H9 (cell line): ENCODE measurements around the gene SDC3. TPM values are rescaled to one million over a fixed set of nuclear protein-coding genes. Genes with fewer than 3 reads are reported as not detected.

ENCODE experiments used
- DNase-seq: peaks from one replicate; pipeline ENCODE4 v3.0.0-alpha.2; 2017
- H2AFZ ChIP-seq: one replicate; pipeline ENCODE4 v1.6.1; 2013; ENCODE audit warnings: mild to moderate bottlenecking, low read length, control low read depth, moderate library complexity
- H2AK5ac ChIP-seq: 2 replicates; pipeline ENCODE4 v1.6.1; 2013; ENCODE audit warnings: low read length, control low read depth, mixed read lengths; ENCODE audit not compliant: insufficient read length
- H2BK120ac ChIP-seq: one replicate; pipeline ENCODE4 v1.6.1; 2013; ENCODE audit warnings: low read depth, mild to moderate bottlenecking, low read length, control low read depth, inconsistent platforms; ENCODE audit not compliant: poor library complexity, severe bottlenecking
- H2BK12ac ChIP-seq: 2 replicates; pipeline ENCODE4 v1.6.1; 2013; ENCODE audit warnings: low read length, control low read depth, mixed read lengths, low read depth; ENCODE audit not compliant: insufficient read length
- H2BK15ac ChIP-seq: 2 replicates; pipeline ENCODE4 v1.6.1; 2013; ENCODE audit warnings: low read depth, low read length, control low read depth
- H2BK20ac ChIP-seq: one replicate; pipeline ENCODE4 v1.6.1; 2013; ENCODE audit warnings: low read depth, mild to moderate bottlenecking, low read length, control low read depth, inconsistent platforms; ENCODE audit not compliant: poor library complexity, severe bottlenecking
- H2BK5ac ChIP-seq: 2 replicates; pipeline ENCODE4 v1.6.1; 2013; ENCODE audit warnings: low read length, control low read depth, mixed read lengths; ENCODE audit not compliant: insufficient read length
- H3K14ac ChIP-seq: 2 replicates; pipeline ENCODE4 v1.6.1; 2013; ENCODE audit warnings: low read length, control low read depth; ENCODE audit not compliant: insufficient read depth
- H3K18ac ChIP-seq: 2 replicates; pipeline ENCODE4 v1.6.1; 2013; ENCODE audit warnings: low read depth, mild to moderate bottlenecking, mixed read lengths, low read length, control low read depth; ENCODE audit not compliant: insufficient read length
- H3K23ac ChIP-seq: 2 replicates; pipeline ENCODE4 v1.6.1; 2013; ENCODE audit warnings: low read length, control low read depth, mixed read lengths, low read depth; ENCODE audit not compliant: insufficient read length
- H3K23me2 ChIP-seq: 2 replicates; pipeline ENCODE4 v1.6.1; 2013; ENCODE audit warnings: low read depth, mild to moderate bottlenecking, mixed read lengths, low read length, control low read depth; ENCODE audit not compliant: insufficient read length, poor library complexity, severe bottlenecking
- H3K27ac ChIP-seq: 2 replicates; pipeline ENCODE4 v1.5.1; 2013; ENCODE audit warnings: low read length, control low read depth, mixed read lengths, low read depth; ENCODE audit not compliant: insufficient read length
- H3K27me3 ChIP-seq: 2 replicates; pipeline ENCODE4 v1.6.1; 2013; ENCODE audit warnings: low read length, control low read depth, inconsistent platforms; ENCODE audit not compliant: insufficient read depth
- H3K4ac ChIP-seq: 2 replicates; pipeline ENCODE4 v1.6.1; 2013; ENCODE audit warnings: low read depth, mild to moderate bottlenecking, control low read depth, inconsistent platforms, low read length, moderate library complexity
- H3K4me1 ChIP-seq: 2 replicates; pipeline ENCODE4 v1.6.1; 2013; ENCODE audit warnings: low read length, control low read depth, inconsistent platforms; ENCODE audit not compliant: insufficient read depth
- H3K4me2 ChIP-seq: 2 replicates; pipeline ENCODE4 v1.6.1; 2013; ENCODE audit warnings: low read length, control low read depth, mixed read lengths; ENCODE audit not compliant: insufficient read length, insufficient read depth
- H3K56ac ChIP-seq: 2 replicates; pipeline ENCODE4 v1.6.1; 2013; ENCODE audit warnings: low read depth, mild to moderate bottlenecking, mixed read lengths, low read length, control low read depth; ENCODE audit not compliant: insufficient read length
- H3K79me1 ChIP-seq: 2 replicates; pipeline ENCODE4 v1.6.1; 2013; ENCODE audit warnings: low read depth, mild to moderate bottlenecking, moderate library complexity, low read length, control low read depth, inconsistent platforms; ENCODE audit not compliant: insufficient read depth, poor library complexity, severe bottlenecking
- H3K79me2 ChIP-seq: 2 replicates; pipeline ENCODE4 v1.6.1; 2013; ENCODE audit warnings: low read length, control low read depth, inconsistent platforms; ENCODE audit not compliant: insufficient read depth
- H3K9ac ChIP-seq: 2 replicates; pipeline ENCODE4 v1.6.1; 2013; ENCODE audit warnings: low read length, control low read depth, mixed read lengths; ENCODE audit not compliant: insufficient read length; ENCODE audit errors: extremely low read depth
- H3K9me3 ChIP-seq: one replicate; pipeline ENCODE4 v1.6.1; 2013; ENCODE audit warnings: low read depth, low read length, inconsistent platforms; ENCODE audit not compliant: control insufficient read depth
- H3T11ph ChIP-seq: one replicate; pipeline ENCODE4 v1.6.1; 2013; ENCODE audit warnings: mild to moderate bottlenecking, low read length, control low read depth, inconsistent platforms
- H4K20me1 ChIP-seq: one replicate; pipeline ENCODE4 v1.6.1; 2013; ENCODE audit not compliant: control insufficient read depth, insufficient read length, insufficient read depth
- H4K5ac ChIP-seq: 2 replicates; pipeline ENCODE4 v1.6.1; 2013; ENCODE audit warnings: low read depth, mild to moderate bottlenecking, mixed read lengths, low read length, control low read depth; ENCODE audit not compliant: insufficient read length
- H4K8ac ChIP-seq: replicated peaks from 2 replicates; pipeline ENCODE4 v1.6.1; 2013; ENCODE audit warnings: low read length, control low read depth, mixed read lengths, low read depth; ENCODE audit not compliant: insufficient read length
- H4K91ac ChIP-seq: 2 replicates; pipeline ENCODE4 v1.6.1; 2013; ENCODE audit warnings: low read depth, mild to moderate bottlenecking, moderate library complexity, mixed read lengths, low read length, control low read depth; ENCODE audit not compliant: insufficient read length
- H3K27ac Mint-ChIP-seq, 3 experiments: 2 replicates in 2 of 3; 3 replicates in 1 of 3; pipeline ENCODE4 v1.8.0; 2020 to 2021; ENCODE audit warnings: mixed read lengths in 3 of 3, mild to moderate bottlenecking in 1 of 3, moderate library complexity in 1 of 3
- H3K27me3 Mint-ChIP-seq: 2 replicates; pipeline ENCODE4 v1.8.0; 2021; ENCODE audit warnings: low read depth, mild to moderate bottlenecking, moderate library complexity, mixed read lengths
- H3K36me3 Mint-ChIP-seq, 3 experiments: 2 replicates in 2 of 3; 3 replicates in 1 of 3; pipeline ENCODE4 v1.8.0; 2020 to 2021; ENCODE audit warnings: low read depth in 3 of 3, mixed read lengths in 3 of 3; ENCODE audit not compliant: insufficient read depth in 1 of 3
- H3K4me1 Mint-ChIP-seq, 2 experiments: 2 replicates each; pipeline ENCODE4 v1.8.0; 2020; ENCODE audit warnings: mixed read lengths in 2 of 2
- H3K4me3 Mint-ChIP-seq, 2 experiments: 2 replicates in 1 of 2; 3 replicates in 1 of 2; pipeline ENCODE4 v1.8.0; 2020 to 2021; ENCODE audit warnings: mild to moderate bottlenecking in 2 of 2, mixed read lengths in 2 of 2, moderate library complexity in 1 of 2
- H3K9me3 Mint-ChIP-seq, 2 experiments: 2 replicates in 1 of 2; 3 replicates in 1 of 2; pipeline ENCODE4 v1.8.0; 2020; ENCODE audit warnings: mild to moderate bottlenecking in 2 of 2, mixed read lengths in 2 of 2, moderate library complexity in 1 of 2
- WGBS: extraction: QIAGEN DNeasy Blood & Tissue Kit; methylation state at CpG from one replicate; pipeline ENCODE4 v1.1.7; 2013; ENCODE audit warnings: missing lambda C conversion rate, low lambda C conversion rate, mixed read lengths; ENCODE audit not compliant: insufficient read length; ENCODE audit errors: extremely low coverage; 5-methylcytosine and 5-hydroxymethylcytosine counted together
- total RNA-seq: library from RNA; stranded (reverse); gene quantifications from 2 replicates; pipeline ENCODE4 v1.2.1, GENCODE V29; 2021
- TF ChIP-seq, protein P1 (sequence below): fragments of 200-600 bp; sonication (generic); conservative IDR thresholded peaks from 3 replicates; pipeline ENCODE4 v1.8.0; 2021; ENCODE audit warnings: antibody characterized with exemption, mild to moderate bottlenecking

Gene SDC3
- total RNA-seq, 1 experiment from 2014 or later: 25.9 TPM

DNA sequence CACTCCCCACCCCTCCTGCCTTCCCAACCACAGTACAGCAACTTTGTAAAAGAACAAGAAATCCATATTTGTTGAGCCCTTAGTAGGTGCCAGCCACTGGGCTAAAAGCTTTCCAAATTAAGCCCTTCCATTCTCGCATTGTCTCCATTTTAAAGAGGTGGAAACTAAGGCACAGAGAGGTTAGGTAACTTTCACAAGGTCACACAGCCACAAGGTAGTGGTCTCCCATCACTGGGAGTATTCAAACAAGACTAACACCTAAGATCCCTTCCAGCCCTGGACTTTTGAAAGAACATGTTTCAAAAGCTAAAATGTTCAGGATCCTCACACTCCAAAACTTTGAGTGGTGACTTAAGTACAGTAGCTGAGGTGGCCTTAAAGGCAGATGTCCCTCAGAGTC lies 3.2 kb downstream of the SDC3 start:
- Histone ChIP-seq H2BK120ac (no peak overlapping the region), H3K4me1 (no peaks in the 10 kb centered on the region; the same call in 1 of the 2 replicates), H2BK15ac (no peak overlapping the region), H3K23ac (no peak overlapping the region), H2BK12ac (no peak overlapping the region), H4K5ac (no peak overlapping the region), H3K9me3 (no peaks in the 10 kb centered on the region), H2AK5ac (no peak overlapping the region), H3K23me2 (peaks cover 7% of the 10 kb centered on the region), H3K79me1 (no peaks in the 10 kb centered on the region), H4K91ac (no peak overlapping the region), H4K8ac (no peak overlapping the region), H3K4ac (no peak overlapping the region), H3K56ac (no peak overlapping the region), H3K27me3 (no peaks in the 10 kb centered on the region), H3K14ac (no peak overlapping the region), H2BK5ac (no peak overlapping the region), H3K4me2 (no peak overlapping the region), H3K9ac (no peak overlapping the region), H4K20me1 (peaks cover 6% of the 10 kb centered on the region), H2BK20ac (no peak overlapping the region), H2AFZ (no peak overlapping the region), H3T11ph (no peak overlapping the region), H3K18ac (no peak overlapping the region), H3K79me2 (0 out of 2 replicates have a peak, but pooled peaks cover 2% of the 10 kb centered on the region), H3K27ac (no peak overlapping the region)
- DNase-seq: no peak
- no peaks in the 10 kb centered on the region for H3K9me3 Mint-ChIP-seq
- WGBS: no CpG with 5 or more reads among the region's 1 CpG
- peaks cover 28% of the 10 kb centered on the region for H3K27me3 Mint-ChIP-seq
- H3K4me3 Mint-ChIP-seq: no peak overlapping the region
- H3K27ac Mint-ChIP-seq: no peak overlapping the region
- no peaks in the 10 kb centered on the region for H3K36me3 Mint-ChIP-seq
- peaks cover 44 to 69% of the 10 kb centered on the region in 2 experiments for H3K4me1 Mint-ChIP-seq
- TF ChIP-seq, protein P1, sequence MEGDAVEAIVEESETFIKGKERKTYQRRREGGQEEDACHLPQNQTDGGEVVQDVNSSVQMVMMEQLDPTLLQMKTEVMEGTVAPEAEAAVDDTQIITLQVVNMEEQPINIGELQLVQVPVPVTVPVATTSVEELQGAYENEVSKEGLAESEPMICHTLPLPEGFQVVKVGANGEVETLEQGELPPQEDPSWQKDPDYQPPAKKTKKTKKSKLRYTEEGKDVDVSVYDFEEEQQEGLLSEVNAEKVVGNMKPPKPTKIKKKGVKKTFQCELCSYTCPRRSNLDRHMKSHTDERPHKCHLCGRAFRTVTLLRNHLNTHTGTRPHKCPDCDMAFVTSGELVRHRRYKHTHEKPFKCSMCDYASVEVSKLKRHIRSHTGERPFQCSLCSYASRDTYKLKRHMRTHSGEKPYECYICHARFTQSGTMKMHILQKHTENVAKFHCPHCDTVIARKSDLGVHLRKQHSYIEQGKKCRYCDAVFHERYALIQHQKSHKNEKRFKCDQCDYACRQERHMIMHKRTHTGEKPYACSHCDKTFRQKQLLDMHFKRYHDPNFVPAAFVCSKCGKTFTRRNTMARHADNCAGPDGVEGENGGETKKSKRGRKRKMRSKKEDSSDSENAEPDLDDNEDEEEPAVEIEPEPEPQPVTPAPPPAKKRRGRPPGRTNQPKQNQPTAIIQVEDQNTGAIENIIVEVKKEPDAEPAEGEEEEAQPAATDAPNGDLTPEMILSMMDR: no peak
